Muscle layer of duodenum (tissue), 2 donors: ENCODE results near the gene ANKRD2.
A peak's percentile ranks its signal among the peaks of the same experiment; 100 is the strongest.

Experiments
- H3K27ac ChIP-seq: one replicate; pipeline ENCODE4 v1.7.0; 2013; ENCODE audit warnings: mild to moderate bottlenecking, low read length
- H3K27me3 ChIP-seq: one replicate; pipeline ENCODE4 v1.7.0; 2013; ENCODE audit warnings: low read depth, mild to moderate bottlenecking, control low read depth, low read length
- H3K36me3 ChIP-seq, 2 donors: one replicate each; pipeline ENCODE4 v1.7.0; 2013; ENCODE audit warnings: low read length in 2 of 2, control low read depth in 1 of 2, mild to moderate bottlenecking in 1 of 2; ENCODE audit not compliant: insufficient read depth in 2 of 2, control insufficient read depth in 1 of 2
- H3K4me1 ChIP-seq, 2 donors: one replicate each; pipeline ENCODE4 v1.7.0; 2013; ENCODE audit warnings: low read length in 2 of 2, mild to moderate bottlenecking in 2 of 2, control low read depth in 1 of 2, moderate library complexity in 1 of 2; ENCODE audit not compliant: insufficient read depth in 2 of 2, control insufficient read depth in 1 of 2
- H3K4me3 ChIP-seq, 2 donors: one replicate each; pipeline ENCODE4 v1.7.0; 2013; ENCODE audit warnings: low read length in 2 of 2, low read depth in 1 of 2, mild to moderate bottlenecking in 1 of 2
- H3K9me3 ChIP-seq, 2 donors: one replicate each; pipeline ENCODE4 v1.7.0; 2013; ENCODE audit warnings: low read length in 2 of 2, control low read depth in 1 of 2, mild to moderate bottlenecking in 1 of 2; ENCODE audit not compliant: control insufficient read depth in 1 of 2
- donor health status: healthy.

Gene ANKRD2

DNA sequence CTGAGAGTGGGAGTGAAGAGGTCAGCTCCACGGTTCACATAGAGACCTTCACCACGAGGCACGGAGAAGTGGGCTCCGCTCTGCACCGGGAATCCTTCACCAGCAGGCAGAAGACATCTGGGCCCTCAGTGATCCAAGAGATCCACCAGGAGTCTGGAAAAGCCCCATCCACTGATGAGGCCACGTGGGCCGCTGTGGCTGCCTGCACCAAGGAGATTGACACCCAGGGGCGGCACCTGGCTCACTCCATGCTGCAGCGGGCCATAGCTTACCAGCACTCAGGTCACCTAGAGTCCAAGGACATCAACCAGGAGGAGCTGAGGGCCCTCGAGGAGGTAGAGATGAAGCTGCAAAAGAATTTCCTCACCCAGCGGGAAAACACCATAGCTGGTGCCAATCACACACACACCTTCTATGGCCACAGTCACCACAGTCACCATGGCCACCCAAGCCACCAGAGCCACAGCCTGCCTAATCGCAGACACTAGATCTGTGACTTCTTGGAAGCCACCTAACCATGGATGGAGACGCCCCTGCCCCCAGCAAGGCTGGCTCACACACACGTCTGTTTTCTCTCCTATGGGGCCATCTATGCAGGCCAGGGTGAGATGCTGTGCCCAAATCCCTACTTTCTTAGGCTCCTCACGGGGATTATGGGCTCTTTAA, 17.6 kb downstream of the ANKRD2 start:
- Histone ChIP-seq H3K27ac (no peak overlapping the region), H3K27me3 (no peaks in the 10 kb centered on the region), H3K9me3 (no peaks in the 10 kb centered on the region), H3K4me3 (no peak overlapping the region), H3K36me3 (no peaks in the 10 kb centered on the region), H3K4me1 (no peaks in the 10 kb centered on the region)

DNA sequence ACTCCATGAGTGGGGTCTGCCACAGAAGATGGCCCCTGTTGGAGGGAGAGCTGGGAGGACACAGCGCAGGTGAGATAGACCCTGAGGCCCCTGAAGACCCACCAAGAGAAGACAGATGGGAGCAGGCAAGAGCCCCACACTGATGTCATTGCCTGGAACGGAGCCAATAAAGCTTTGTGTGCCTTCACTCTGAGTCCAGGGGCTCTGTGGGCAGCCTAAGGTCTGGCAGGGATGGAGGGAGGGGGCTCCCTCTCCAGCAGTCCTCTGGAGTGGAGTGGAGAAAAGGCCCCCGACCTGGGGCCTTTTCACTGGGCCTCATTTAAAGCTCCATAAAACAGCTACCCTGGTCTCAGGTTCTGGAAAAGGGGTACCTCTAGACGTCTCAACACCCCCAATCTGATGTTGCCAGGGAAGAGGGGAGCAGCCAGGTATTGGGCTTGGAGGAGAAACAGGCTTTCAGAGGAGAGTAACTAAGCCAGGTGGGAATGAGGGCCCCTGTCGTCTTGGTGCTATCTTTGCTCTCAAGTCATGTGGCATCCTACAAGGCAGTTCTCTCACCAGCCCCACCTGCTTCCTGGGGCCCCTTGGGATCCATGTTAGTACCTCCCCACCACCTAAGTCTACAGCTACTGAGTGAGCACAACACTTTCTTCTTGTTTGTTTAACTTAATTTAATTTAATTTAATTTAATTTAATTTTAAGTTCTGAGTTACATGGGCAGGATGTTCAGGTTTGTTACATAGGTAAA, 18.3 kb downstream of the ANKRD2 start:
- Histone ChIP-seq H3K36me3 (no peaks in the 10 kb centered on the region), H3K4me1 (no peaks in the 10 kb centered on the region), H3K27me3 (no peaks in the 10 kb centered on the region), H3K9me3 (no peaks in the 10 kb centered on the region), H3K27ac (no peak overlapping the region), H3K4me3 (no peak overlapping the region)

DNA sequence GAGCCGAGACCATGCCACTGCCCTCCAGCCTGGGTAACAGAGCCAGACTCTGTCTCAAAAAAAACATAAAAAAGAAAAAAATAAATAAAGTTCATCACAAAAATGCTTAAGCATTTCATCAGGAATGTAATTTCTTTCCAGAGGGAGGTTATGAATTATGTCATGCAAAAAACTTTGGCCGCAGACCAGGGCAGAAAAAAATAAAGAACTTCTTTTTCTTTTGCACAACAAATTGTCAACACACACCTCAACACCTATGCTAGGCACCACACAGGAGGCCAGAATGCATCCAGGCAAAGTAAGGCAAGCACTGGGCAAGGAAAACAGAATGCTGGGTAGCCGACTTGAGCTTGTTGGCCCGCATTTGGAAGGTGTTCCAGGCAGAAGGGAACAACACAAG, 20.8 kb downstream of the ANKRD2 start:
- no peaks in the 10 kb centered on the region for H3K27me3 ChIP-seq
- no peaks in the 10 kb centered on the region for H3K9me3 ChIP-seq
- peaks cover 0 to 8% of the 10 kb centered on the region in 2 donors for H3K4me1 ChIP-seq
- no peaks in the 10 kb centered on the region for H3K36me3 ChIP-seq
- no peak overlapping the region for H3K27ac ChIP-seq
- H3K4me3 ChIP-seq = no peak overlapping the region

DNA sequence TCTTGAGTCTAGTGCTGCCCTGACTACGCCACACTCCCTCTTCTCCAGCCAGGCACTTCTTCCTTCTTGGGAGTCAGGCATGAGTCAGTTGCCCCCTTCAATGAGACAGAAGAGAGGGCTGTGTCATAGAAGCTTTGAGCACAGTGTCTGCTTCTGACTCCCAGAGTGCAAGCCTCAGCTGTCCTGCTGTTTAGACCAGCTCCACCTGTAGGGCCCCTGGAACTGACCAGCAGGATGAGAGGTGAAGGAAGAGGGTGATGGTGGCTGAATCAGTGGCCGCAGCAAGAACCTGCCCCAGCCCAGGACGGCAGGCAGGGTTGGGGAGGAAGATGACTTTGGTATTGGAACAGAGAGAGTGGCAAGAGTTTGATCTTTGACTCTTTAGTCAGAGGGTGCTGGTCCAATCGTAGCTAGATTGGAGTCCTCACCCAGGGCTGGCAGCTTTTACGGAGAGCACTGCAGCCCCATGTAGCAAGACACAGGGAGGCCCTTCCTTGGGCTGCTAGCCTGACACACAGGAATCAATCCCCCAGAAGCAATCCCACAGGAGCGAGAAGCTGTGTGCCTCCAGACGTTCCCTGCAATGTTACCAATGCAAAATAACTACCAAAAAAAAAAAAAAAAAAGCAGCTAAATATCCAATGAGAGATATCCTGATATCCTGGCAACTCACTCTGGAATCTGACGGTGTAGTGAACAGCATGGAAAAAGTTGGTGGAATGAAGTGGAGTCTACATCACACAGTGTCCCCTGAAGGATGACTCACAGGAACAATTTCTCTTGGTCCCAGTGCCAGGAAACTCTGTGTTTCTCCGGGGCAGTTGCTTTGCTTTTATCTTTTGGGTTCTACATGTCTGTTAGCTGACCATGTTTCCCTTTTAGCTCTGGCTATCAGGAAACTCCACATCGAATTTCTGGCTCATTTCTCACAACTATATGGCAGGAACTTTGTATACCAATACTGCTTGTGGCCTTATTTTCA, 23.8 kb downstream of the ANKRD2 start:
- peaks cover 0 to 8% of the 10 kb centered on the region in 2 donors for H3K4me1 ChIP-seq
- no peak overlapping the region for H3K4me3 ChIP-seq
- H3K9me3 ChIP-seq = no peaks in the 10 kb centered on the region
- no peaks in the 10 kb centered on the region for H3K27me3 ChIP-seq
- no peaks in the 10 kb centered on the region for H3K36me3 ChIP-seq
- peak overlapping the region; percentile 79 for H3K27ac ChIP-seq

DNA sequence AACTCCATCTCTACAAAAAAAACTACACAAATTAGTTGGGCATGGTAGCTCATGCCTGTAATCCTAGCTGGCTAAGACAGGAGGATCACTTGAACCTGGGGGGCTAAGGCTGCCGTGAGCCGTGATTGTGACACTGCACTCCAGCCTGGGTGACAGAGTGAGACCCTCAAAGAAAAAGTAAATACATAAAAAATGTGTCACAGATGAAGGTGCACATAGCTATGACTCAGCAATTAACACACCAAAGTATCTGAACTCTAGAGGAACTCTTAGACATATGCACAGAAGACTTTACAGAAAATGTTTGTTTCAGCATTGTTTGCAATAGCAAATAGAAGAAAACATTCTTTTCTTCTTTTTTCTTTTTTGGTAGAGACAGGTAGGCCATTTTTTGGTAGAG, 25.2 kb downstream of the ANKRD2 start:
- Histone ChIP-seq H3K9me3 (no peaks in the 10 kb centered on the region), H3K4me1 (peaks cover 0 to 8% of the 10 kb centered on the region in 2 donors), H3K27ac (no peak overlapping the region), H3K4me3 (no peak overlapping the region), H3K36me3 (no peaks in the 10 kb centered on the region), H3K27me3 (no peaks in the 10 kb centered on the region)

DNA sequence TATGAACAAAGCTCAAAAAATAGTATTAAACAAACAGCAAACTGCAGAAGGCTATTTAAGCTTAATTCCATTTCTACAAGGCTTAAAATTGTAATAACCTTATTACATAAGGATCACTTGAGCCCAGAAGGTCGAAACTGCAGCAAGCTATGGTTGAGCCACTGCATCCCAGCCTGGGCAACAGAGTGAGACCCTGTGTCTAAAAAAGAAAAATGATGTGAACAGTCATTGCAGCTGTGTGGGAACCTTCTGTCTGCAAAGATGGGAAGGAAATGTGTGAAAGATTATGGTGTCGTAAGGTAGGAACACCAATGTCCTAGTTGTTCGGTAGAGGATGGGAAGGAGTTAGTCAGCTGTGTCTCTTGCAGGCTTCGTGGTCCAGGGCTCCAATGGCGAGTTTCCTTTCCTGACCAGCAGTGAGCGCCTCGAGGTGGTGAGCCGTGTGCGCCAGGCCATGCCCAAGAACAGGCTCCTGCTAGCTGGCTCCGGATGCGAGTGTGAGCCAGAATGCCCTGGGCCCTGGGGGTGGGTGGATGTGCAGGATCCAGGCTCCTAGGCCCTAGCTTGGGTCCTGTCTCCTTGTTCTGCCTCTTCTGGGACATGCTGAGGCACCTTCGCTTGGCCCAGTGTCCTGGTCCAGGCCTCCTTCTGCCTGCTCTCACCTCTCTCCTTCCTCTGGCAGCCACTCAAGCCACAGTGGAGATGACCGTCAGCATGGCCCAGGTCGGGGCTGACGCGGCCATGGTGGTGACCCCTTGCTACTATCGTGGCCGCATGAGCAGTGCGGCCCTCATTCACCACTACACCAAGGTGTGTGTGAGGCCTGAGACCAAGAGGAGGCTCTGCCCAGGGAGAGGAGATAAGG, 26.1 kb downstream of the ANKRD2 start:
- no peak overlapping the region for H3K4me3 ChIP-seq
- H3K4me1 ChIP-seq = peaks cover 0 to 8% of the 10 kb centered on the region in 2 donors
- H3K9me3 ChIP-seq = no peaks in the 10 kb centered on the region
- no peak overlapping the region for H3K27ac ChIP-seq
- H3K27me3 ChIP-seq = no peaks in the 10 kb centered on the region
- no peaks in the 10 kb centered on the region for H3K36me3 ChIP-seq

DNA sequence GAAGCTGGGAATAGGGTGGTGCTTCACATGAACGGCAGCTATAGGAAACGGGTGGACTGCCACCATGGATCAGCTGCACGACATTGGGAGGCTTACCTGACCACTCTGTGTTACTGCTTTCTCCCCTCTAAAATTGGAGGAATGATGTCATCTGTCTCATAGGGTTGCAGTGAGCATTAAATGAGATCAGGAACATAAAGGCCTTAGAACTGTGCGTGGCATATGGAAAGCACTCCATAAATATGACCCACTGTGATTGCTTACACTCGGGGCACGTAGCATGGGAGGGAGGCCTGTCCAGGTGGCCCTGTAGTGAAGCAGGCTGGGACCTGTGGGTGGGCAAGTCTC, 26.7 kb downstream of the ANKRD2 start:
- H3K27ac ChIP-seq = no peak overlapping the region
- no peaks in the 10 kb centered on the region for H3K9me3 ChIP-seq
- H3K36me3 ChIP-seq = no peaks in the 10 kb centered on the region
- no peaks in the 10 kb centered on the region for H3K27me3 ChIP-seq
- H3K4me1 ChIP-seq = peaks cover 0 to 8% of the 10 kb centered on the region in 2 donors
- no peak overlapping the region for H3K4me3 ChIP-seq

DNA sequence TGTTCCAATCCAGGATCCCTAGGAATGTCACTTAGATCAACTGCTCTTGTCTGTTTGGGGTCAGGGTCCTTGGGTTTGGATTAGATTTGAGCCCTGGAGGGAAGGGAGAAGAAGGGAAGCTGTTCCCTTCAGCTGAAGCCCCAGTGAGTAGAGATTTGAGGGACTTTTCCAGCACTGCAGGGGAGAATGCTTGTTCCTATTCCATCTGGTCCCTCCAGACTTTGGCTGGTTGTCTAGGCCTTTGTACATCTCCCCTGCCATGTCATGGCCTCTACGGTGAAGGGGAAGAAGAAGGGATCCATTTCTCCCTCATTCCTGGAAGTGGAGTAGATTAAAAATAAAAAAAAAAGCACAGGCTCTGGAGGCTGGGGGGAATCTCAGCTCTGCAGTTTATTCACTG, 28.0 kb downstream of the ANKRD2 start:
- Histone ChIP-seq H3K27me3 (no peaks in the 10 kb centered on the region), H3K36me3 (no peaks in the 10 kb centered on the region), H3K9me3 (no peaks in the 10 kb centered on the region), H3K4me1 (peaks cover 0 to 8% of the 10 kb centered on the region in 2 donors), H3K4me3 (no peak overlapping the region), H3K27ac (no peak overlapping the region)

DNA sequence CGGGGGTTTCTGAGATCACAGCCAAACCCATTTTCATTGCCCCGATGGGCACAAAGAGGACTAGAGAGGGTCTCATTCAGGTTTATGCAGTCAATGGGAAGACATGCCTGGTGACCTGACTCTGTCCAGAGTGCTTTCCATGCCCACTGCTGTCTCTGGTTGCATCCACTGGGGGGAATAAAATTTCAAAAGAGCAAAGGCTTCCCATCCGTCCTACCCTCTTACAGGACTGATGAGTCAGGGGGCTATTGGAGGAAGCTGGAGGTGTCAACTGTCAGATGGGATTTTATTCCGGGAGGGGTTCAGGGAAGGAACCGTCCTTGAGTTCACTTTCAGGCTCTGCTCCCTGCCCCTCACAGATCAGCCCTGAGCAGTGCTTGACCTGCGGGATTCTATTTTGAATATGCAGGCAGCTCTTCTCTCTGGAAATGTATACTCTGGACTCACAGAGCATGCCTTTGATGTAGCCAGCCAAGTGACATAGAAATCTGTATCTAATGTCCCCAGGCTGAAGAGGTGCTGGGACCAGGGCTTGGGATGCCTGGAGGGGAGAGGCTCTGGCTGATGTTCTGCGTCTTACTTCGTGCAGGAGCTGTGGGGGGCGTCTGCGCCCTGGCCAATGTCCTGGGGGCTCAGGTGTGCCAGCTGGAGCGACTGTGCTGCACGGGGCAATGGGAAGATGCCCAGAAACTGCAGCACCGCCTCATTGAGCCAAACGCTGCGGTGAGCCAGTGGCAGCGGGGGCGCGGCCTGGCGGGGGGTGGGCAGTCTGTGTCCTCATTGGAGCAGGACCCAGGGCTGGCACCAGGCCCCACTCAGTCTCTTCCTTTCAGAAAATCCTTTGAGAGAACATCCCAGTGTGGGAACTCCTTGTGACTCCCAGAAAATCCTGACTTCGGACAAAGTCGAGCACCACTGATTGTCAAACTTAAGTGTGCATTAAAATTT, 29.0 kb downstream of the ANKRD2 start:
- Histone ChIP-seq H3K27ac (no peak overlapping the region), H3K4me3 (no peak overlapping the region), H3K9me3 (no peaks in the 10 kb centered on the region), H3K27me3 (no peaks in the 10 kb centered on the region), H3K4me1 (peaks cover 0 to 3% of the 10 kb centered on the region in 2 donors), H3K36me3 (no peaks in the 10 kb centered on the region)

DNA sequence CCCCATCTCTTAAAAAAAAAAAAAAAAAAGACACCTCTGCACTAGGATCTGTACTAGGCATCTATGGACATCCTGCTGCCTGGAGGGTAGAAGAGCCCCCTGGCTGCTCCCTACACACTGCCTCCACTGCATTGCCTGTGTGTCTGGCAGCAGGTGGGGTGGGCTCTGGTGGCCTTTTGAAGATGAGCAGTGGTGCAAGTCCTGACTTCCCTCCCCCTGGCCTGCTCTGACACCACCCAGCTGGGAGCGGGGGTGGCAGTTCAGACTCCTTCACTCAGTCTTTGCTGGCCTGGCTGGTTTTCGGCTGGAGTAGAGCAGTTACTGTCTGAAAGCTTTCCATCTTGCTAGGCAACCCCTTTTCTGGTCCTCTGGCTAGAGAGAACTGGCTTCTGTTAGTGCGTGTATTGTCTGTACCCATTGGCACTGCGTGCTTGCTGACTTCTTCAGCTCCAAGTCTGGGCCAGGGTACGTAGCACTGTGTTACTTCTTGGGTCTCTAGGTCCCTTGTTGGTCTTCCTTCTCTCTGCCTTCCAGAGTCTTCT, 34.6 kb downstream of the ANKRD2 start:
- Histone ChIP-seq H3K4me1 (no peaks in the 10 kb centered on the region), H3K4me3 (no peak overlapping the region), H3K27me3 (no peaks in the 10 kb centered on the region), H3K9me3 (no peaks in the 10 kb centered on the region), H3K27ac (no peak overlapping the region), H3K36me3 (no peaks in the 10 kb centered on the region)
